ENCODE results near the gene CAMK1G.

The CAMK1G gene

DNA sequence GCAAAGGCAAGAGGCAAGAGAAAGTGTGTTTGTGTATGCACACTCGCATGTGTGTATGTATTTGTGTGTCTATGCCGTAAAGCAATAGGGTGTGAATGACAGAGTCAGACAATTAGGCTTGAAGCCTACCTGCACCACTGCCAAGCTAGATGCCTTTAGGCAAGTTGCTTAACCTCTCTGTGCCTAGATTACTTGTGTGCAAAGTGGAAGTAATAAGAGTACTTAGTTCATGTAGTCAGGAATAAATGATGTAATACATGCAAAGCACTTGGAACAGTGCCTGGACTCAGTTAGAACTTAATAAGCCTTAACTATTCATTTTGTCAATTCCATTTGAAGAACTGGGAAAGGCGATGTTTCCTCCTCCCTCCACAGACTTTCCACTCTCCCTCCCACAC is 37.0 kb downstream of the CAMK1G start:
- no peak for FAIRE-seq

DNA sequence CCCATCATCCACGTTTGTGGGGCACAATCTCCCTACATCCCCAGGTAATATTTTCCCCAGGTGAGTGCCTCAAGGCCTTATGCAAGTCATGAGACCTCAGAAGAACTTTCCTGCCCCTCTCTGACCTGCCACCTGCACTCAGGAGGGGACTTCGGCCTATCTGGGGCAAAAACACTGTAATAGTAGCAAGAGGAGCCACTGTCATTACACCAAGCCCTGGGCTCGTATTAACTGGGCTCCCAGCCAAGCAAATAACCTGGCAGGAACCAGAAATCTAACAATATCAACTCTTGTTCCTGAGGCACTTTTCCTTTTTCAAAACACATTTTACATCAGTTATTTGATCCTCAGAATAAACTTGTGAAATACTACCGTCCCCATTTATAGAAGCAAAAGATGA is 37.8 kb downstream of the CAMK1G start:
- no peak for FAIRE-seq

DNA sequence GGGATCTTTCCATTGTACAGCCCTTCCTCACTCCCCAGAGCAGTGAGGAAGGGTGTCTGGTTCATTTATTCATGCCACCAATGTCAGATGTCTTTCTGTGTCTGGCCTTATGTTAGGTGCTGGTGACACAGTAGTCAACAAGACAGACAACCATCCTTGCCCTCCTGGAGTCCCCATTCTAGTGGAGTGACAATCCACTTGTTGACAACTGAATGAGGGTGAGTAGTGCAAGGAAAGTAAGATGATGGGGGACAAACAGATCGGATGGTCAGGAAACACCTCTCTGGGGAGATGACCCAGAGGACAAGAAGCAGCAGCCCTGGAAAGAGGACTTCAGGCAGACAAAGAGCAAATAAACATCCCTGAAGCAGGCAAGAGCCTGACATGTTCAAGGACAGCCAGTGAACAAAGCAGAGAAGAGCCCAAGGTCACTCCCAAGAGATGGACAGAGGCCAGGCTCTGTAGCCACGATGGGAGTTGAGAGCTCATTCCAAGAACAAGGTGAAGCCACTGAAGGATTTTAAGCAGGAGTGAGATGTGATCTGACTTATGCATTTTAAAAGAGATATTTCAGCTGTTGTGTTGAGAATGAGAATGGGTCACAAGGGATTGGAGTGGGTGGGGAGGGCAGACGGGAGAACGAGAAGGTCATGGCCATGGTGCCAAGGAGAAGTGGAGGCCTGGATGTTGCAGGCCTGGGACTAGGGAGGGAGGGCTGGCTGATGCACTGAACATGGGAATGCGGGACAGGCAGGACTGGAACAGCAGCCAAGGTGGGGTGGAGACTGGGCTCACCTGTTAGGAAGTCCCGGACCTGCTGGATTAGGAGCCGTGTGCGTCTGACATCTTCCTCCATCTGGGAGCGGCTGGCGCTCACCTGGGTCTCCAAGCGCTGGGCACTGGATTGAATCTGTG is 38.5 kb downstream of the CAMK1G start:
- FAIRE-seq, result no peak

DNA sequence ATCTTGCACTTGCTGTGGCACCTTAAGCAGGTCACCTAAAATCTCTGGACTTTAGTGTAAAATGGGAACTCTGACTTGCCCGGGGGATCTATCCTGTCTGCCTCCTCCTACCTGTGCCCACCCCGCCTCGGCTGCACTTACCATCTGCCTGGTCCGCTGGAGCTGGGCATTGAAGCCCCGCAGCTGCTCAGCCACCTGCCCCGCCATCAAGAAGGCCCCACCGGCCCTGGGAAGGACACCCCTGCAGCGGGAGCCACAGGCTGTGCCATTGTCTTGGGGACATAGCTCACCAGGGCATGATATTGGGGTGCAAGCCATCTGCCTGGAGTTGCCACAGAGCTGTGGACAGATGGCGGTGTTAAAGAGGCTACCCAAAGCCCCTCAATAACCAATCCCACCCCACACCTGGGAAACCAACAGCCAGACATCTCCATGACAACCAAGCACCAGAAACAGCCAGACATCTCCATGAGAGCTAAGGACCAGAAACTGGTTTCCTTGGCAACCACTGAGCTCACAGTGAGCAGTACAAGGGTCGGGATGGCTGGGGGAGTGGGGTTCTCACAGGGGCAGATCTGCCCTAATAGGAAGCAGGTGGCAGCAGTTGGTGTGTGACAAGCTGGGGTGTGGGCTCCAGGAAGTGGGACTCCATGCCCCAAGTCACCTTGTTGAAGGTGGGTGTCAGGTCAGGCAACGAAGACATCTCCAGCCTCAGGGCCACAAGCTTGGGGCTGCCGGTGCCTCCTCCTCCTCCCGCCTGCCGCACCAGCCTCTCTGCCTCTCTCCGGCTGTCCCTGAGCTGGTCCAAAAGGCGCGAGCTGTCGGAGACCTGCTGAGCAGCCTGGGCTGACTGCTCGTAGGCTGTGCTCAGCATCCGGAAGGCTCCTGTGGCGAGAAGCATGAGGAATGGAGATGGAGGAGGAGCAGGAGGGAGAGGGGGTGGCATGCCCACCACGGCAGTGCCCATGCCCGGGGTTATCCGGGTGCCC is 39.6 kb downstream of the CAMK1G start:
- no peak for FAIRE-seq

DNA sequence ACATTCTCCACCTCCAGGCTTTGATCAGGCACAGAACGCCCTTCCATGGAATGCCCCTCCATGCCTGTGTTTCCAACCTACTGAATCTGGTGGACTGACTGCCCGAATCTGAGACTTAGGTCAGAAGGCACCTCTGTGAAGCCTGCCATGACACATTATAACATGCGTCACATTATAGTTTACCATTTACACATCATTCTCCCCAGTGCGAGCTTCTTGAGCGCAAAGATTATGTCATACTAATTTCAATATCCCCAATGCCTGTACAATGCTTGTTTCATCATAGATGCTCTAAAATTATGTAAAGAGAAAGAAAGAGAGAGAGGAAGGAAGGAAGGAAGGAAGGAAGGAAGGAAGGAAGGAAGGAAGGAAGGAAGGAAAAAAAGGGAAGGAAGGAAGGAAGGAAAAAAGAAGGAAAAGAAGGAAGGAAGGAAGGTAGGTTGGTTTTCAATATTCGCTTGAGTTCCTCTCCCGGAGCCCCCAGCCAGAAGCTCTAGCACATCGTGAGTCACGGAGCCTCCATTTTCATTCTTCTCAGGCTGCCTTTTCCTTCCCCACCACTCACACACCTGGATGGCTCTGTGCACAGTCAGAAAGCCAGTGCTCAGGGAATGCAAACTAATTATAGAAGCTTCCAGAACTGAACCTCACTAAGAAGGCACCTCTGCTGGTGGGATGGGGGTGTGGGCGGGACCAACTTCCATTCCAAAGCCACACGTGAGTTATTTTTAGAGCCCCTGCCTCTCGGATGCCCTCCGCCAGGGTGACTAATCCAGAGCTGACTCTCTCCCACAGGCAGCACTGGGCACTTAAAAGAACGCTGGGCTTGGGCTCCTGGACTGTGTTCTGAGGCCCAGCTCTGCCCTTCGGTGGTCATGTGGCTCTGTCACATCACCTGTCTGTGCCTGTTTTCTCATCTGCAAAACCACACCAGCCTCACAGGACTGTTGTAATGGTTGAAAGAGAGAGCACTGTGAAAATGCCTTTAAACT is 41.3 kb downstream of the CAMK1G start:
- no peak for FAIRE-seq

DNA sequence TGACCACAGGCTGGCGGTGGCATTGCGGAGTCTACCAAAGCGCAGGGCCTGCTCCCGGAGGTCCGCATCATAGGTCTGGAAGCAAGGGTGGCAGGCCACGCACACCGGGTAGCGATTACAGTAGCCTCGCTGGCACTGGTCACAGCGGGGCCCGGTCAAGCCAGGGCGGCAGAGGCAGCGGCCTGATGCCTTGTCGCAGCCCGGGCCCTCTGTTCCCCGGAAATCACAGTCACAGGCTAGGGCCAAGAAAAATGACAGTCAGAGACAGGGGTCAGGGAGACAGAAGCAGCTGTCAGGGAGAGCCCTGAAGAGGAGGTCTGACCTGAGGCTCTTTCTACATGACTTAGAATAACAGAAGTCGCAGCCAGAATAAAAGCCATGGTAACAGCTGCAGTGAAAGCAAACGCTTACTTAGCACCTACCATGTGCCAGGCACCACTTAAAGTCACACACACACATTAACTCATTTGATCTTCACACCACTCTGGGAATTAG is 42.3 kb downstream of the CAMK1G start:
- FAIRE-seq, result no peak

DNA sequence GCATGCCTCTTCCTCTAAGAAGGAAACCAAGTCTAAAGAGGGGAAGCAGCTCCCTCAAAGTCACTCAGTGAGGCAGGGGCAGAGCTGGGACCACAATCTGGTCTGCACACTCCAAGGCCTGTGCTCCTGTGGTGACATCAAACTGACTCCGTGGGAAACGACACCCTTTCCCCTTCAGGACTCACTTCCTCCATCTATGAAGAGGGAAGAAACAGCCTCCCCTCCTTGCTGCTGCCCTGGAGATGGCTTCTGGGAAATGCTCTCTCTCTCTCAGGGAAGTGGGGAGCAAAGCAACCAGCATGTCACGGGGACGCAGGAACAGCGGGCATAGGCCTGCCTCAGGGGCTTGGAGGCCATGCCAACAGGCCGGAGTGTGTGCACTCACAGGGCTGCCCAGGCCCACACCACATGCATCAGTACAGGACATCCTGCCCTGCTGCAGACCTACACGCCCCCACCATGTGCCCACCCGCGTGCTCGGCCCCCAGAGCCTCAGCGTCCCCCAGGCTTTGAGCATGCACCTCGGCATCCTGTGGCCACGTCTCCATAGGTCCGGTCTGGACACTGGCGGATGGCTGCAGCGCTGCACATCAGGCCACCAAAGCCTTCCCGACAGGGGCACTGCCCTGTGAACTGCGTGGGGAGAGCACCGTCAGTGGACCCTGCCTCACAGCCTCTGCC is 43.0 kb downstream of the CAMK1G start:
- FAIRE-seq, result no peak

DNA sequence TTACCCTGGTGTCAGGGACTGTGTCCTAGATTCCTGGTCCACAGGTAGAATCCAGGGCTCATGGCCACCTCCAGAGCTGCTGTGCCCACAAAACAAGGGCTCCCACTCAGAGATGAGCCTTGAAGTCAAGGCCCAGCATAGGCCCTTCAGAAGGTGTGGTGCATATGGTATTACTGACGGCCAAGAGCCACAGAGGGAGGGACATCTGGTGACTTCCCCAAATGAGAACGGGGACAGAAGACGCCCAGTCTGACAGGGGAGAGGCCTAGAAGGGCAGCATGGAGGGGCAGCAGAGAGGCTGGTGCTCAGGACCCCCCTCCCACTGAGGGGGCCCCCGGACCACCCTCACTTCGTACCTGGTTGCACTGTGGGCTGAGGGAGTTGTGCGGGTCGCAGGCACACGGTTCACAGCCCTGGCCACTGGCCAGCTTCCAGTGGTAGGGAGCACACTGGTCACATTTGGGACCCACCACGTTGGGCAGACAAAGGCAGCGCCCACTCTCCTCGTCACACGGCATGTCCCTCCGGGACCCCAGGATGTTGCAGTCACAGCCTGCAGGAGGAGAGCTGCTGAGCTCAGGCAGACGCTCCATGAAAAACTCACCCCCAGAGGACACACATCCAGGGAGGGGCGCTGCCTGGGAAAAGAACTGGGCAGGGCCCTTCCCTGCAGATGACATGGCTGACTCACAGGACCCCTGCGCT is 43.7 kb downstream of the CAMK1G start:
- no peak for FAIRE-seq

DNA sequence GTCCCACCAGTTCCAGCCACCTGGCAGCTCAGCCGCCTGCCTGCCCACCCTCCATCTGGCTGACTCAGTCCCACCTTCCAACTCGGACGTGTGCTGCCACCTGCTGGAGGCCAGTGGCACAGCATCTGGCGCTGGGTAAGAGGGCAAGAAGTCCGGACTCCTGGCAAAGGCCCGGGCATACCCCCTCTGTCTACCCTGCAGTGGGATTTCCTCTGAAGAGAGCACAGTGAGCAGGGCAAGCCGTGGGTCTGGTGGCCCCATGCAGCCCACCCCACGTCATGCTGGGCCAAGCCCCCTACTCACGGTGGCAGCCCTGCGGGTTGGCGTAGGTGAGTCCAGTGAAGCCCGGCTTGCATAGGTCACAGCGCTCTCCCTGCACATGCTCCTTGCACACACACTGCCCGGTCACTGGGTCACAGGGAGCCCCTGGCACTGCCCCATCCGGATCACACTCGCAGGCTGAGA is 44.2 kb downstream of the CAMK1G start:
- FAIRE-seq, result no peak

DNA sequence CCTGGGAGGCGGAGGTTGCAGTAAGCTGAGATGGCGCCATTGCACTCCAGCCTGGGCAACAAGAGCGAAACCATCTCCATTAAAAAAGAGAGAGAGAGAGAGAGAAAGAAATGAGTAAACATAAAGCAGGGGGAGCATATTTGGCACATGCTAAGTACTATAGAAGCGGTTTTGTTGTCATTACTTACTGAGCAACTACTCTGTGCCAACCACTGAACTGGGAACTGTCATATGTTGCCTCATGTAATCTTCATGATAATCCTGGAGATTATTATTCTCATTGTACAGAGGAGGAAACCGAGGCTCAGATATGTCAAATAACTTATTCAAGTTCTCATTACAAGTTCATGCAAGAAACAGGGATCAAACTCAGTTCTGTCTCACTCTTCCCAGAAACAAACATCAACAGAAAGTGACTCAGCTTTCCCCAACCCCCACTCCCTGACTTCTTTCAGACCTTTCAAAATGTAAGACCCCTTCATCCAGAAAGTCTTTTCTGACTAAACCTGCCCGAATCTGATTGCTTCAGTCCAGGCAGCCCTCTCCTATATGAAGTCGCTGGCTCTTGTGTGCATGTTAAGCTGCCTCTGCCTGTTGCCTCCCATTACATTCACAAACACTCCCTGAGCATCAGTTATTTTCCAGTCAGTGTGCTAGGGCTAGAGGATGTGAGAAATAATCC is 45.2 kb downstream of the CAMK1G start:
- FAIRE-seq, result no peak

DNA sequence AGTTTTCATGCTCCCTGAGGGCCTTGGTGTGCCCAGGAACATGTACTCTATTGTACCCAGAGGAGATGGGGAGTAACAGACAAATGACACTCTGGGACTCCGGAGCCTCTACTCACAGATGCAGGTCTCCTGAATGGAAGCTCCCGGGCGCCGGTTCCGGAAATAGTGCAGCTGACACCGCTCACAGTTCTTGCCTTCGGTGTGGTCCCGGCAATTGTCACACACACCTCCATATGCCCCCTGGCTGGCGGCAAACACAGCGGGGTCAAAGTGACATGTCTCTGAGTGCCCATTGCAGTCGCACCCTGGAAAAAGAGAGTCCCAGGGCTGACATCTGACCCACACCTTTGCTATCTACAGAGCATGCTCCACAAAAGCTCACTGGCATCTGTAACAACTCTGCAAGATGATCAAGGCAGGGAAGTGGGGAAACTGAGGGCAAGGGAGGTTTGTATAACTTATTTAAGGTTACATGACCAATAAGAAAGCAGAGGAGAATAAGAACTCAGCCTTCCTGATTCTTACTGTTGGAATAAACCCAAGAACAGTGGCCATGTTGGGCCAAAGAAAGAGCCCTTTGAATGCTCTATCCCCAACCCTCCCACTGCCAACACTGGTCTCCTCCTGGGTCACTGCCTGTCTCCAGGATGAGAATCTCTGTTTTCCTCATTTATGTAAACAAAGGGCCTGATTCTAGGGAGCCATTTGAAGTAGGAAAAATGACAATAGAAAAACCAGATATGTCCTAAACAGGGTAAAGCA is 46.3 kb downstream of the CAMK1G start:
- FAIRE-seq, result no peak

DNA sequence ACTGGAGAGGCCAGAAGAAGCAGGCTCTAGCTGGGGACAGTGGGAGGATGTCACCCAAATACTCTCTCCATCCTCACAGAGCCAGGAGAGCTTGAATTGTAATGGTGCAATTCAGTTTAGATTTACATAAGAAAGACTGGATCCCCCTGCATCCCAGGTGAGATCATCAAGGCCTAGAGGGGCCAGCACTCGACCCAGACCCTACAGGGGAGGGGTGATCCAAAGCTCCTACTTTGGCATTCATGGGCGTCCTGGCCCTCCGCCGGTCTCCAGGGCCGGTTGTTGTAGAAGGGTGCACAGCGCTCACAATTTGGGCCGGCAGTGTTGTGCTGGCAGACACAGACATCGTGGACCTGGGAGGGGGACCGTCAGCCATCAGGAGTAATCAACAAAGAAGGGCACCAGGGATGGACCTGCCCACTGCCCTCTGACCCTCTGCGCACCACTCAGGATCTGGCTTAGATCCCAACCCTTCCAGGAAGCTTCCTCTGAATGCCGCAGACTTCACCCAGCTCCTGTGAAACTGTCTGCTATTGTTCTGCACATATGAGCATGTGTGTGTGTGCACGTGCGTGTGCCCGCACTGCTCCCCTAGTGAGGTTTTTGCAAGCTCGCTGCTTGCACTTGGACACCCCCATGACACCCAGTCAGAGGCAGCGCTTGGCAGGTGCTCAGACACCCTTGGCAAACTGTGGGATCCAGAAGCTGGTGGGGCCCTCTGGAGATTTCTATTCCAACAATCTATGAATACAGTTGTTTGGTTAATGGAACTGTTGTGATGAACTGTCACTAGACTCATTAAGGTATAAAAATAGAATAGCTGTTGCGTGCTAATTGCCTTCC is 47.1 kb downstream of the CAMK1G start:
- FAIRE-seq, result no peak

DNA sequence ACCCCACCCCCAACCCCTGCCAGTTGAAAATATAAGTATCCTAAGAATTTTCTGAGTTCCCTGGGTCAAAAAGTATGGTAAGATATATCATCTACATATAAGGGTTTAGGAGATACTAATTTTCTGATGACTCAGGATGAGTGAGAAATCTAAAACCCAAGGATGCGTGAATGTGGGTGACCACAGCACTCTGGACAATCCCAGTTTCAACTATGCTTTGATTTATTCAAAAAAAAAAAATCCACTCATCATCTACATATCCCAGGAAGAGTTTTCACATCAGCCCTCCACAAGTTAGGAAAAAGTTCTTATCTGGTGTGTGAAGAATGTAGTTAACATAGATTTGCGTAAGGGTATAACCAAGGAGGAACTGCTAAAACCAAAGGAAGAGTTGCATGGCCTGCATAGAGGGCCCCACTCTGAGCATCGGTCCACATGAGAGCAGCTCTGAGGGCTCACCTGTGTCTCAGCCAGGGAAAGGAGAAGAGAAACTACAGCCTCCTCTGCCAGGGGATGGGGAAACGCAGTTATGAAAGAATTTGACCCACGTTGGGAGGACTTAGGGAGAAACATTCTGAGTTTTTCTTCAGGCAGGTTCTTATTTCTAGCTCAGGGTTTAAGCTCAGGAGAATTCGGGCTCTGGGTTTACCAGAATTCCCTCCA is 50.0 kb downstream of the CAMK1G start:
- FAIRE-seq, result no peak

DNA sequence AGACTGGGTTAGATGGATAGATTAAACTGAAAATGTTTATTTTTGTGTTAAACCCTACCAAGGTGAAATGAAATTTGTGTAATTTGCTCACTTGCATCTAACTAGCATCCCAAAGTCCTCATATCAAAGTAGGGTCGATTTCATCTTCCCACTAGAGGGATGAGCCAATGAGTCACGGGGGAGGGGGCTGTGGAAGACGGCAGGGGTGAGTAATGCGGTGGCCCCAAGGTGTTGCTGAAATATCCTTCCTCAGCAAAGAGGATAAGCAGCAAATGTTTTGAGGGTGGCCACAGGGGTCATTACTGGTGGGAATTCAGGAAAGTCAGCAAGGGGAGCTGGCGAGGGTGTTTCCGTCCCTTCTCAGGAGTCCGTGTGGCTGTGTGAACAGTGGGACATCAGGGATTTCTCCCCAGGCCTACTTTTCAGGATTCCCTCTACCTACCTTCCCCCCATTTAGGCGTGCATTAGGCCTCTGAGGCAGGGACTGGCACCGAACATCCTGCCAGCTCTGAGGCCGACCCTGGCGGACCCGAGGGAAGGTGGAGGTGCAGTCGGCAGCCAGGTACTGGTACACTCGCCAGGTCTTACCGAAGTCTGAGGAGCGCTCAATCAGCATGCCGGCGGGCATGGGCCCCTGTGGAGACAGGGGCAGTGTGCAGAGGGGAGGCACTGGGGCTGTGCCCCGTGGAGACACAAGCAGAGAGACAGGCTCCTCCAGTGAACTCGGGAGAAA is 50.7 kb downstream of the CAMK1G start:
- FAIRE-seq, result no peak

DNA sequence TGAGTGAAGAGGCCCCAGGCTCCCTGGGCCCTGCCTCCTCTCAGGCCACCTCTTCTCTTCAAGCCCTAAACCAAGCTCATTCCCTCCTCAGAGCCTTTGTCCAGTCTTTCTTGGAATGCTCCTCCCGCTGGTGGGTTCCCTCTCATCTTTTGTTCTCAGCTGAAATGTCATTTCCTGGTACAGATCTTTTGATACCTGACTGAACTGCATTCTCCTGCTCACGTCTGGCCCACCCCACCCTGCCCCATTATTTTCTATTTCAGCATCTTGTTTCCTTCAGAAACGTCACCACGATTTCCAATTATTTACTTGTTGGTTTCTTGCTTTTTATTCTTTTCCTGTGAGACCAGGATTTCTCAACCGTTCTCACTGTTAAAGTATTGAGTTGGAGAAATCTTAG is 52.3 kb downstream of the CAMK1G start:
- FAIRE-seq, result no peak

DNA sequence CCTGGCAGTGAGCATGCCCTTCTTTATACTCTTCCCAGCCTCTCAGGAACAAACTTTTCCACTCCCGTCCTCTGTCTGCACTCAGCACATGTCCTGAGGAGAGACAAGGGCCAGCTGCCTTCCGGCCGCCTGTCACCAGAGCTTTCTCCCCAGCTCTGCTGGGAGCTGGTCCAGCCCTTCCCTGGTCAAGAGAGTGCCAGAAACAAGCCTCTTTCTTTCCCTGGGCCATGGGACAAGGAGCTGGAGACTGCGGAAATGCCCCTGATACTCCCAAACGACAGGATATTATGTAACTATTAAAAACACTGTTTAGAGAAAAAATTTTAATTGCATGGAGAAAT is 58.3 kb downstream of the CAMK1G start:
- FAIRE-seq, result no peak

DNA sequence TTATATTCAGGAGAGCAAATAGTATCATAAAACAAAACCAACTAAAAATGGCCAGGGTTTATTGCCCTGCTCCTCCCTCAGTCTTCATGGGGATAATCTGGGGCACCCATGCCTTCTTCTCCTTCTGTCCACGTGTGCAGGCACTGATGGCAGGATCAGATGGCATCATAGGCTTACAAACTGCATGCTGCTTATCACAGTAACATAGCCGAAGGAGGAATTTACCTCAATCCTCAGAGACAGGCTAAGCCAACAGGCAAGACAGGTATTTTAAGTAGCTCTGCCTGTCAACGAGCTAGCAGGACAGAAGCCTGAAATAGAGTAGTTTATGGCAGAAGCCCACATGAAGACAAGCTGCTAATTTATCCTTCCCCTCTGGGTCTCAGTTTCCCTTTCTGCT is 59.3 kb downstream of the CAMK1G start:
- no peak for FAIRE-seq

Measured in TTC549 (cell line).